Stimulated activated CD8-positive, alpha-beta memory T cell treated with anti-CD3 and anti-CD28 coated beads, Interleukin-4, amount 100 ng/mL, for 24 hours (primary cell): ENCODE data around the gene CLDN5.

Source experiments
- DNase-seq: peaks from one replicate; pipeline ENCODE4 v3.0.0-alpha.2; 2020; ENCODE audit warnings: low read depth

CLDN5 gene

DNA sequence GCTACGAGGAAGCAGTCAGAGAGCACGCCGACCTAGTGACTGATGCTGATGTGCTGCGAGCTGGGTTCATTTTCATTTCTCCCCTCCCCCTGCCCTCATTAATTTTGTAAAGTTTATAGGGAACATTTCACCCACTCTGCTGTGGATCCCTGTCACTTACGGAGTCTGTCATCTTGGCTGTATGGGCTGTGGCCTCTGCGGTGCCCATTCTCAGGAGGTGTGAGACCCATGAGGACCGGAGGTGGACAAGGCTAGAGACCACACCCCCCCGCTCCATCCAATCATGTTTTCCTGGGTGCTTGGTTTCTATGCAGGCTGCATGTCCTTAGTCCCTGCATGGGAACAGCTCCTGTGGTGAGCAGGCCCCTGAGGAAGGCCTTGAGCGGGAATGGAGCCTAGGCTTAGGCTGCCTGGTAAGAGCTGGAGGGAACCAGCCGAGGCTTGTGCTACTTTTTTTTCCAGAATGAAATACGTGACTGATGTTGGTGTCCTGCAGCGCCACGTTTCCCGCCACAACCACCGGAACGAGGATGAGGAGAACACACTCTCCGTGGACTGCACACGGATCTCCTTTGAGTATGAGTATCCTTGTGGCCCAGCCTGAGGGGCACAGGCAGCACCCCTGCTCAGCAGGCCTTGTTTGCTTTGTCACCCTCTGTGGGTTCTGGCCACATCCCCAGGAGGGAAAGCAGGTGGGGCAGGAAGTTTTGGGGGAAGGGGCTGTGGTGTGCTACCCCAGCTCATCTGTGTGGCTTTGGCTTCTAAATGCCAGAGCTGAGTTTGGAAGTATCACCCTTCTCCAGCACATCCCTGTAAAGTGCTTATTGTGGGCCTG is 19.1 kb downstream of the CLDN5 start:
- DNase-seq = no peak

GRCh38 chr22:19503869-19504268 is 20.3 kb downstream of the CLDN5 start:
- DNase-seq = no peak

- no peak for DNase-seq
Observed at GRCh38 chr22:19503367-19503766, 20.8 kb downstream of the CLDN5 start.

DNA sequence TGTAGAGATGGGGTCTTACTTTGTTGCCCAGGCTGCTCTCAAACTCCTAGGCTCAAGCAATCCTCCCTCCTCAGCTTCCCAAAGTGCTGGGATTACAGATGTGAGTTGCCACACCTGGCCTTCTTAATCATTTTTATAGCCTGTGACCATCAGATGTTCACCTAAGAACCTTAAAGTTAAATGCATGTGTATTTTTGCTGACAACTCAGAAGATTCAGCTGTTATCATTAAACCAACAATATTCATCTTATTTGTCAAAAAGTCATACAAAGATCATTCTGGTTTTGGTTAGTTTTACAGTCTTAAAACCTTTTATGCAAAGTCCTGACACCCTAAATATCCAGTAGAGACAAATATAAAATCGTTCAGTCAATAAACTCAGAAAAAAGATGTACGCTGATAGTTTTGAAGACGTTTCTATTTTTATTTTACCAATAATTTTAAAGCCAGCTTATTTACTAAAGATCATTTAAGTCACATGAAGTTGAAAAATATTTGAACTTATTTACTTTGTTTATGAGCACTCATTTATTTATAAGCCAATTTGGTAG is 22.2 kb downstream of the CLDN5 start:
- no peak for DNase-seq

DNA sequence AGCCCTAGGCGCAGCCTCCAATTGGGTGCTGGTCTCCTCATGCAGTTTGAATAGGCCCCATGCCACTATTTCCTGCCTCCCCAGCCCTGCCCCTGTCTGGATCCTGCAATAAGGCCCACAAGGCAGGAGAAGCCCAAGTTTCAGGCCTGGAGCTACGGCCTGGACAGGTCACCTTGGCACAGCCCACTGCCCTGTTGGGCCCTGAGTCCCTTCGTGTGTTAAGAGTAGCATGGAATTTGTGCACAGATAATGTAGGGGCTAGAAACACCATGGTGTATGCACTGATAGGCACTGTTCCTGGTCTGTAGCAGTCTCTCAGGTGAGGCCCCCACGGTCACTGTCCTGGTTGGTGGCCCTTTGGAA is 24.3 kb downstream of the CLDN5 start:
- DNase-seq = no peak

DNA sequence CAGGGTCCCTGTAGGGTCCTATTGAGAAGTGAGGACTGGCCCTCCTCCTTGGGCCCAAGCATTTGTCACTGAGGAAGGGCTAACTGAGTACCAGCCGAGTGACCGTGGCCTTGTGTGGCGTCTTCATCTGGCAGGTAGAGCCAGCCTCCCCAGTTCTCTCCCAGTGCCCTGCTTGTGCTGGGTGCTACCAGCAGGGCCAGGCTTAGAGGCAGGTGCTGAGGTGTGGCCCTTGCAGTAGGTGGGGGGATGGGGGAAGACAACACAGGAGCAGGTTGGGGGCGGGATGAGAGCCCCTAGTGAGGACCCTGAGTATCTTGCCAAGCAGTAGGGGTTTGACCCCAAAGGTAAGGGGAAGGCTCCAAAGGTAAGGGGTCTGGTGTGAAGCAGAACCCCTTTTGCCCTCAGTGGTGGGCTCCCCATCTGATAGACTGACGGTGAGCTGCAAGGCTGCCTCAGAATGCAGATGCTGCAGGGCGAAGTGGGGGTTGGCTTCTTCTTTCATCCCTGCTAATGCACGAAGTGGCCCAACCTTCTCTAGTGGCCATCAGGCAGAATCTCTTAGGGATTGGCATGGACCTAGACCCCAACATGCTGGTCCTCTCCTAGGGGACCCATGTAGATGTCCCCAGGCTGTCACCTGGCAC is 24.9 kb downstream of the CLDN5 start:
- DNase-seq = no peak

DNA sequence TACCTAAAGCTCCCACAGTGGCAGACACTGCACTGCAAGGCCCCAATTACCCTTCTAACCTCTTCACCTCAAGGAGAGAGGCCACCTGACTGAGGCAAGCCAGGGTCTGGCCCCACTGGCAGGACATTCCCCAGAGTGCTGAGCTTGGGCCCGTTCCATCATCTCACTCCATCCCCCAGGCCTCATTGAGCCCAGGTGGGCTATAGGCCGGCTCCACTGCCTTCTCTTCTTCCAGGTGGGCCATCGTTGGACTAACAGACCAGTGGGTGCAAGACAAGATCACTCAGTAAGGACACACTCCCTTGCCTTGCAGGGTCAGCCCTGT is 25.4 kb downstream of the CLDN5 start:
- no peak for DNase-seq

GRCh38 chr22:19498154-19498865 is 25.9 kb downstream of the CLDN5 start:
- no peak for DNase-seq

- DNase-seq = no peak
Observed at GRCh38 chr22:19497245-19497644, 27.0 kb downstream of the CLDN5 start.

DNA sequence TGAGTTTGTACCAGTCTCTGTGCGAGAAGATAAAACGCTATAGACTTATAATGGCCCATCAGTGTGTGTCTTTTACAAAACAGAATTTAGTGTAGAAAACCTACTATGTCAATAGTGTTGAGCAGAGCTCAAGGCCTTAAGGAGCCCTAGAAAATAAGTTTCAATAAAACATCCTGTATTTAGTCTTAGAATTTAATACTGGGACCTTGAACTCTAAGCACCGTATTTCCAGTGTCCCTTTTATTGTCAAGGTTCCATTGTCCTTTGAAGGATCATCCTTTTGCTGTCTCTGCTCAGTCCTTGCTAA is 27.9 kb downstream of the CLDN5 start:
- DNase-seq = no peak

DNA sequence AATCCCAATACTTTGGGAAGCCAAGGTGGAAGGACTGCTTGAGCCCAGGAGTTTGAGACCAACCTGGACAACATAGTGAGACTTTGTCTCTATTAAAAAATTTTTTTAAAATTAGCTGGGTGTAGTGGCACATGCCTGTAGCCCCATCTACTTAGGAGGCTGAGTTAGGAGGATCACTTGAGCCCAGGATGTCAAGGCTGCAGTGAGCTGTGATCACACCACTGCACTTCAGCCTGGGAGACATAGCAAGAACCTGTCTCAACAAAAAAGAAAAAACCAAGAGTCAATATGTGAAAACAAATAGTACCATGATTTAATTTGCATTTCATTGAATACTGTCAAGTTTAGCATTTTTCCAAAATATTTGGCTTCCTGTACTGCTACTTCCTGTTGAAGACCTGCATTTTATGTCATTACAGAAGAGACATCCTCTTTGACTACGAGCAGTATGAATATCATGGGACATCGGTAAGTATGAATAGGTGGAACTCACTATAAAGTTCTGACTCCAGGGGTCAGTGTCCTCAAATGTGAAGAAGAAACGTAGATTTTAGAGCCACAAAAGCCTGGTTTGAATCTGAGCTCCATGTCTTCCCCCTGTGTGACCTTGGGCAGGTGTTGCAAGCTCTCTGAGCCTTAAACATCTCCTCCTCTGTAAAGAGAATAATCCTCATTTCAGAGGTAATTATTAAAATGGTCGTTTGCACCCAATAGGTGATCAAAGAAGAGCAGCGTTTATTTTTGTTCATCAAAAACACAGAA is 28.5 kb downstream of the CLDN5 start:
- DNase-seq = no peak

DNA sequence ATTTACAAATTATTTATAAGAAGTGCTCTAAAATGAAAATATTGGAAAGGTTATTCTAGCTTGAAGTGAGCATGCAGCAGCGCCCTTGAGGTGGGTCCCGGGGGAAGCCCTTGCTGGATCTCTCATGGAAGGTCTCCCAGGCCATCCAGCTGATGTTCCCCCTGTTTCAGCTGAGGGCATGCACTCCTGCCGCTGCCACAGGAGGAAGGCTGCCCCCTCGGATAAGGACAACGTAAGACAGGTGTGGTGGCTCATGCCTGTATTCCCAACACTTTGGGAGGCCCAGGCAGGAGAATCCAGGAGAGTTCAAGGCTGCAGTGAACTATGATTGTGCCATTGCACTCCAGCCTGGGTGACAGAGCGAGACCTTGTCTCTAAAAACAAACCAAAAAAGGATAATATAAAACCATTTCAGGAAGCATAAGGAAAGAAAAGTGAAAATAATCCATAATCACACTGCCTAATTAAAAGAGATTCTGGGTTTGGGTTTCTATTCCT is 29.5 kb downstream of the CLDN5 start:
- DNase-seq = no peak

DNA sequence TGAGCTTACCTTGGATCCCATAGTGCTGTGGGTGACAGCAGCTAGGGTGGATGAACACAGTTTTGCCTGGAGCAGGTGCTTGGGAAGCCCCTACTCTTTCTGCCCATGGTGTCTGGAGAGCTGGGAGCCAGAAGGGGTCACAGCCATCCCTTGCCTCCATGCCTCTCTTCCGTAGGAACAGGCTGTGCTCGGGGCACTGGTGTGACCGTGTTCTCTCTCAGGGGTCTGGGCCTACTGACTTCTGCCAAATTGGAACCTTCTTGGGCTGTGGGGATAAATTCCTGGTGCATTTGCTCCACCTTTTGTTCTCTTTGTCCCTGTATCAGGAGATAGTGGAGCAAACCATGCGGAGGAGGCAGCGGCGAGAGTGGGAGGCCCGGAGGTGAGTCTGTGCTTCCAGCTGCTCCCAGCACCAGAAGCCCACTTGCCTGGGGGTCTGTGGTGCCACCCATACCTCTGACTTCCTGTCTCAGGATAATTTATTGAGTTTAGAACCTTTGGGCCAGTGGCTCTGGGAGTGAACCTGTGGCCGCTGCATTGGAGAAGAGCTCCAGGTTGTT is 30.1 kb downstream of the CLDN5 start:
- DNase-seq = no peak

DNA sequence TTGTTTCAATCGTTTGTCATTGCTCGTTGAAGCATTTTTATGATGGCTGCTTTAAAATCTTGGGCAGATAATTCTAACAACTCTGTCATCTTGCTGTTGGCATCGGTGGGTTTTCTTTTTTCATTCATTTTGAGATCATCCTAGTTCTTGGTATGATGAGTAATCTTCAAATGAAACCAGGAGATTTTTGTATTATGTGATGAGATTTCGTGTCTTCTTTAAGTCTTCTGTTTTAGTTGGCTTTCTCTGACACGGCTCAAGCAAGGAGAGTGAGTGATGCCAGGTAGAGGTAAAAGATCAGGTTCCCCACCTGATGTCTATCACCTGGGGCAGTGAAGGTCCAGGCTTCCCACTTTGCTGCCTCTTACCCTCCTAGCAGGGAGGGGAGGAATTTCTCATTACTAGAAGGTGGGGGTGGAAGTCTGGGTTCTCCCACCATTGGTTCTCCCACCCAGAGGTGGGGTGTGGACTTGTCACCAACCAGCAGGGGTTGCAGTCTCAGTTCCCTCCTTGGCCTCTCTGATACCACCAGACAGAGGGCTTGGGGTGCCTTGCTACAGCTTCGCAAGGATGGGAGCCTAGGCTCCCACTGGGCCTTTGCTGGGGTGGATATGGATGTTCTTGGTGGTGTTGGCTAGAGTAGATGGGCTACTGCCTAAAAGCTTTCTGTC is 31.6 kb downstream of the CLDN5 start:
- no peak for DNase-seq

DNA sequence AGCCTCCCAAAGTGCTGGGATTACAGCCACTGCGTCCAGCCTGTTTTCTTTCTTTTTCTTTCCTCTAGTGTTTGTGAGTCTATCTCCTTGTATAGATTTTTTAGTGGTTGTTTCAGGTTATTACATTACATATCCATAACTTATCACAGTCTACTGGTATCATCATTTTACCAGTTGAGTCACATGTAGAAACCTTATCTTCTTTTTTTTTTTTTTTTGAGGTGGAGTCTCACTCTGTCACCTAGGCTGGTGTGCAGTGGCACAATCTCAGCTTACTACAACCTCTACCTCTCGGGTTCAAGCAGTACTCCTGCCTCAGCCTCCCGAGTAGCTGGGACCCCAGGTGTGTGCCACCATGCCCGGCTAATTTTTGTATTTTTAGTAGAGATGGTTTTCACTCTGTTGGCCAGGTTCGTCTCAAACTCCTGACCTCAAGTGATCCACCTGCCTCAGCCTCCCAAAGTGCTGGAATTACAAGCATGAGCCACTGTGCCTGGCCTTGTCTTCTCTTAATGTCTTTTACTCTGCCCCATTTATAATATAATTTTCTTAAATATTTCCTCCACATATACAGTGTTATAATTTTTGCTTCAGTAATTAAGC is 33.5 kb downstream of the CLDN5 start:
- DNase-seq = no peak

- DNase-seq = no peak
Observed at GRCh38 chr22:19488884-19489843, 35.0 kb downstream of the CLDN5 start.

GRCh38 chr22:19488285-19488684 is 35.9 kb downstream of the CLDN5 start:
- DNase-seq = no peak

DNA sequence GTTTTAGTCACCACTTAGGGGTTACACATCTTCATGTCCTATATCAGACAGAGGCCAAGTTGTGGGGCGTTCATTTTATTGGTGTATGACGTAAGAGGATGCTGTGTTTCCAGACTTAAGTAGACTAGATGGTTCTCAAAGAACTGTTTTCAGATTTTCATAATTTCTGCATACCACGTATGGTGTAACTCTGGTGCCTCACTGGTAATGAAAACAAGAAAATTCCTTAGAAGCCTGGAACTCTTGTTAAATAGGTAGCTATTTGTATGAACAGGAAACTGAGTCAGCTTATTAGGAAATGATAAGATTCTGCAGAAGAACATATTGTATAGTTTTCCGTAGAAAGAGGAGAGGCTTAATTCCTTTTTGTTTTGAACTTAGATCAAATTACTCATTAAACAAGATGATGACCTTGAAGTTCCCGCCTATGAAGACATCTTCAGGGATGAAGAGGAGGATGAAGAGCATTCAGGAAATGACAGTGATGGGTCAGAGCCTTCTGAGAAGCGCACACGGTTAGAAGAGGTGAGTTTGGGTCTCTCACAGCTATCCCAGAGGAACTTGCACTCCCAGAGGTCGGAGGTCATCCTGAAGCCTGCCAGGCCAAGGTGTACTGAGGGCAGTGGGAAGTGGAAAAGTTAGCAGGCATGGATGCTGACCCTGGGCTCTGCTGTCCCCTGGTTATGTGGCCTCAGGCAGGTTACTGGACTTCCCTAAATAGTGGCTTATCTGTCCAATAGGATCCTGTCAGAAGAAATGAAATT is 40.5 kb downstream of the CLDN5 start:
- no peak for DNase-seq

GRCh38 chr22:19482297-19482696 is 41.9 kb downstream of the CLDN5 start:
- no peak for DNase-seq
